ENCODE results near the gene AFP. TPM values are rescaled to one million over a fixed set of nuclear protein-coding genes. Genes with fewer than 3 reads are reported as not detected.

AFP gene
- total and polyA plus RNA-seq, 2 of the 8 experiments (the other 6 are each of a cell fraction or from before 2014, with no cell fraction given), result 6.1 to 10.4 TPM

GRCh38 chr4:73433140-73433539 is 2.9 kb upstream of the AFP start (continued):
- TF ChIP-seq CHD7 (IDR thresholded peaks at IDR 0.05; ENCODE audit: insufficient replicate concordance, low read length) (no peak), ATF2 (IDR thresholded peaks at IDR 0.05; ENCODE audit: low read length) (no peak), HDAC6 (IDR thresholded peaks at IDR 0.05; ENCODE audit: low read depth, low read length) (no peak), RBBP5 (IDR thresholded peaks at IDR 0.05; ENCODE audit: borderline replicate concordance, low read depth, low read length) (no peak), GTF2F1 (IDR thresholded peaks at IDR 0.05; ENCODE audit: borderline replicate concordance, low read depth, low read length) (no peak)
